G401 (cell line): ENCODE measurements around the gene CLIC4. TPM values are rescaled to one million over a fixed set of nuclear protein-coding genes. Genes with fewer than 3 reads are reported as not detected.
"Not testable (repeated sequence)": the region's sequence is repeated elsewhere in the genome, so short reads cannot be mapped to it uniquely, and the experiment has no call there.

Experiments
- DNase-seq: peaks from one replicate; pipeline ENCODE4 v3.0.0-alpha.2; 2015; ENCODE audit warnings: low spot score
- in situ Hi-C: cut with HindIII; loops from 2 replicates; pipeline ENCODE4 v1.10.0; 2016; ENCODE audit warnings: low sequenced_read_pairs, mixed read lengths
- total RNA-seq: library from RNA; depleted of rRNA; stranded (reverse); fragments of >200 nt; shearing (Covaris generic); gene quantifications from 2 replicates; pipeline ENCODE4 v1.2.3, GENCODE V29; 2014

CLIC4 gene
- total RNA-seq, 1 experiment from 2014 or later: 171 TPM

DNA sequence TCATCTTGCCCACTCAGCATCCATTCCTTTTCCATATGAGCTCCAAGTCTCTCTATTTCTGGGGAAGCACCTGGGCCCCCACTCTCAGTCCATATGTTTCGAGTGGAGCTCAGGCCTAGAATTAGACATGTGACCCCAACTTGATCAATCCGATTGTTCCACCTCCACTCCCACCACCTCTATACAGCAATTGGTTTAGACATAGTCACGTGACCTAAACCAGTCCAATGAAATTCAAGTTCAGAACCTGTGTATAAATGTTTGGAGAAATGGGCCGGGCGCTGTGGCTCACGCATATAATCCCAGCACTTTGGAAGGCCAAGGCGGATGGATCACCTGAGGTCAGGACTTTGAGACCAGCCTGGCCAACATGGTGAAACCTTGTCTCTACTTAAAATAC lies 29.6 kb upstream of the CLIC4 start:
- no peak for DNase-seq
- in situ Hi-C loops: no loop called here

- in situ Hi-C loops: no loop called here
- DNase-seq: peak; percentile 42
Observed at GRCh38 chr1:24717887-24718650, 27.2 kb upstream of the CLIC4 start.

GRCh38 chr1:24720152-24720551 lies 25.1 kb upstream of the CLIC4 start:
- in situ Hi-C loops: no loop called here
- no peak for DNase-seq

GRCh38 chr1:24721533-24721932 lies 23.7 kb upstream of the CLIC4 start:
- no peak for DNase-seq
- in situ Hi-C loops: no loop called here

DNA sequence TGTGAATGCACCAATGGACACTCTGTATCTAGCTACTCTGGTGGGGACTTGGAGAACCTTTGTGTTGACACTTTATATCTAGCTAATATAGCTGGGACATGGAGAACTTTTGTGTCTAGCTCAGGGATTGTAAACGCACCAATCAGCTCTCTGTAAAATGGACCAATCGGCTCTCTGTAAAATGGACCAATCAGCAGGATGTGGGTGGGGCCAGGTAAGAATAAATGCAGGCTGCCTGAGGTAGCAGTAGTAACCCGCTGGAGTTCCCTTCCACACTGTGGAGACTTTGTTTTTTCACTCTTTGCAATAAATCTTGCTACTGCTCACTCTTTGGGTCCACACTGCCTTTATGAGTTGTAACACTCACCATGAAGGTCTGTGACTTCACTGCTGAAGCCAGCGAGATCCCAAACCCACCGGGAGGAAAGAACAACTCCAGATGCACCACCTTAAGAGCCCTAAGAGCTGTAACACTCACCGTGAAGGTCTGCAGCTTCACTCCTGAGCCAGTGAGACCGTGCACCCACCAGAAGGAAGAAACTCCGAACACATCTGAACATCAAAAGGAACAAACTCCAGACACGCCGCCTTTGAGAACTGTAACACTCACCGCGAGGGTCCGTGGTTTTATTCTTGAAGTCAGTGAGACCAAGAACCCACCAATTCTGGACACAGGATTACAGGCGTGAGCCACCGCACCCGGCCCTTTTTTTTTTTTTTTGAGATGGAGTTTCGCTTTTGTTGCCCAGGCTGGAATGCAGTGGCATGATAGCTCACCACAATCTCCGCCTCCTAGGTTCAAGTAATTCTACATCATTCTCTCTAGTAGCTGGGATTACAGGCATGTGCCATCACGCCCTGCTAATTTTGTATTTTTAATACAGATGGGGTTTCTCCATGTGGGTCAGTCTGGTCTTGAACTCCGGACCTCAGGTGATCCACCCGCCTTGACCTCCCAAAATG lies 22.9 kb upstream of the CLIC4 start:
- DNase-seq, in situ Hi-C loops: not testable (repeated sequence)

DNA sequence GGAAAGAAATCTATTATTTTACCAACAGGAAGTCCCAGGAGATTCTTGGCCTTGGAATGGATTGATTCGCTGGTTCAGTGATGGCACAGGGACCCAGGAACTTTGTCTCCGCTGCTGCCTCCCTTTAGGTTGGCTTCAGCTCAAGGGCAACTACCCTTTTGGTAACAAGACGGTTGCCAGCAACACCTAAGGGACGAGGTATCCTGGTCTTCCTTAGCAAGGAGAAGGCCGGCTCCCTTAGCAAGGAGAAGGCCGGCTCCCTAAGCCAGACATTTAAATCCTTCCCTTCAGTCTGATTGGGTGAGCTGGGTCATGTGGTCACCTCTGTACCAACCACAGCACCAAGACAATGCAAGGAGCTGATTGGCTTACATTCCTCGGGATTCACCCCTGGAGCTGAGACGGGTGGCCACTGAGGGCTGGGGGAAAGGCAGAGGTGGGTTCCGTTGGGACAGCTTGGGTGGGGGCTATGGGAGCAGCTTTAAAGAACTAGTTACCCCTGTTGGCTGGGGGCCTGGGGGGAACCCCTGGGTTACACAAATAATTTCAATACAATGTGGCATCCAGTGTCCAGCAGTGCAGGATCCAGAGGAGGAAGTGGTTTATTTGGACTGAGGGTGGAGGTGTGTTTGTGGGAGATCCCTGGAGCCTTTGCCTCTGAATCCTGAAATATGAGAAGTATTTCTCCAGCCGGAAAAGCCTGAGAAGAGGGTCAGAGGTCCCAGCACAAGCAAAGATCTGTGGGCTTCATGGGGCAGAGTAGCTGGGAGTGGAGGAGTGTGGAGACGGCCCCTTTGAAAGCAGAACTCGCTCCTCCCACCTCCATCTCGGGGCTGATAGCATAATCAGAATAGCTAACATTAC lies 20.7 kb upstream of the CLIC4 start:
- DNase-seq: peak; percentile 33
- in situ Hi-C loops: no loop called here

DNA sequence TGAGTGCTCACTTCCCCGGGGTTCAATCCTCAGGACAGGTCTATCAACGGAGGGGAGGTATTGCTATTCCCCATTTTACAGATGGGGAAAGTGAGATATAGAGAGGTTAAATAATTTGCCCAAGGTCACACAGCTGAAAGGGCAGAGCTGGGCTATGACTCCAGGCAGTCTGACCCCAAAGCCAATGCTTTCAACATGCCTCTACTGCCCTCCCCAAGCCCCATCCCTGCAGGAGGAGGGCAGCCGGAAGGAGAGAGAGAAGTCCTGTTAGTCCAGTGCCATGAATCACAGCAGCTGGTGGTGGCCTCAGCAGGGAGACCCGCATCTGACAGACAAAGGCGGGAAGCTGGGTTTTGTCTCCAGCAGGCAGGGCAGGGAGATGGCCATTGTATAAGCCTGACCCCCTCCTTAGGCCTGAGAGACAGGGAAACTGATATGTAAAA lies 20.0 kb upstream of the CLIC4 start:
- in situ Hi-C loops: no loop called here
- DNase-seq: peak; percentile 13

- DNase-seq: no peak
- in situ Hi-C loops: no loop called here
Observed at GRCh38 chr1:24726741-24727140, 18.5 kb upstream of the CLIC4 start.

DNA sequence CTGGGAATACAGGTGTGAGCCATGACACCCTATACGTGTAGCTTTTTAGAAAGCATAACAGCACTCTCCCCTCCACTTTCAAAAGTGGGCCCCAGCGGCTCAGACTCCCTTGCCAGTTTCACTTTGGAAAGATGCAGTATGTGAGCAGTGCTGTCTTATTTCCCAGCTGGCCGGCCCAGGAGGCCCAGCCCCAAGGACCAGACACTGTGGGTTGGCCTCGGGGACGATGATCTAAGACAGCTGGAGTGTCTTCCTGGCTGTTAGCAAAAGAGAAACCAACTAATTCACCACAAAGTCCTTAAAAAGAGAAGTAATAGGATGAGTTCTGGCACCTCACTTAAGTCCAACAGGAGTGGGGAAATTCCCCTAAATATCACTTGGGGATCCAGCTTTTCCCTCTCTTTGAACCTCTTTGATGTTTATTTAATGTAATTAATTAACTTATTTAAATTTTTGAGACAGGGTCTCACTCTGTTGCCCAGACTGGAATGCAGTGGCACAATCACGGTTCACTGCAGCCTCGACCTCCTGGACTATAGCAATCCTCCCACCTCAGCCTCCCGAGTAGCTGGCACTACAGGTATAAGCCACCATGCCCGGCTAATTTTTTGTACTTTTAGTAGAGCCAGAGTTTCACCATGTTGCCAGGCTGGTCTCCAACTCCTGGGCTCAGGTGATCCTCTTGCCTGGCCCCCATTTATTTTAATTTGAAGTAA lies 17.6 kb upstream of the CLIC4 start:
- in situ Hi-C loops: no loop called here
- DNase-seq: no peak

DNA sequence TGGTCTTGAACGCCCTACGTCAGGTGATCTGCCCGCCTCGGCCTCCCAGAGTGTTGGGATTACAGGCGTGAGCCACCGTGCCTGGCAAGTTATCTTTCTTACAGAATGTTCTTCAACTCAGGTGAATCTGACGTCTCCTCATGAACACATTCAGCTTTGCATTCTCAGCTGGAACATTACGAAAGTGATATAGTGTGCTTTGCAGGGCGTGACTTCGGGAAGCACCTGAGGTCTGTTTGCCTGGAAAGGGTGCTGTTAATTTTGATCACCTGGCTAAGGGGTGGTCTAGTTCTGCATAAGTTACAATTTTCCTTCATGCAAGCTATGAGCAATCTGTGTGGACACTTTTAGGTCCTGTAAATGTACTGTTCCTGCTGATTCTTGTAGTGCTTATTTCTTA lies 16.3 kb upstream of the CLIC4 start:
- in situ Hi-C loops: no loop called here

DNA sequence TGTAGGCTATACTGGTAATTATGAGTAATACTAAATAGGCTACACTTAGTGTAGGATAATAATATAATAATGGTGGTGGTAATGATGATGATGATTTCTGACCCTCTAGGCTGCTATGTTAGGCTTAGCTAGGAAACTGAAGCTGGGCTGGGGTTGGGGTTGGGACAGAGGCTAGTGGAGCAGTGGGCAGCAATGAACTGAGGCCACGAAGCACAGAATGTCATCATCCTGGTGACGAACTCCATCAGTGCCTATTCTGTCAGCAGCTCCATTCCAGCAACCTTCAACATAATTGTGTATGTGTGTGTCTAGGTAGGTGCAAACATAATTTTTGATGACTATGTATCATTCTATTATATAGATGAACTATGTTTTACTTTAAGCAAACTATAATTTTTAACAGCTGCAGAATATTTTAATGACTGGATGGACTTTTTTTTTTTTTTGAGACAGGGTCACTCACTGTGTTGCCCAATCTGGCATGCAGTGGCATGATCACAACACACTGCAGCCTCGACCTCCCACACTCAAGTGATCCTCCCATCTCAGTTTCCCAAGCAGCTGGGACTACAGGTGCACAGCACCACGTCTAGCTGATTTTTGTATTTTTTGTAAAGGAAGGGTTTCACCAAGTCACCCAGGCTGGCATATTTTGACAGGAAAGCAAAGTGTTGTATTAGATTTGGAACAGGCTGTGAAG lies 12.9 kb upstream of the CLIC4 start:
- DNase-seq: no peak
- in situ Hi-C loops: no loop called here

More for the DNA sequence above, 16.3 kb upstream of the CLIC4 start:
- DNase-seq: no peak

GRCh38 chr1:24733342-24733741 lies 11.9 kb upstream of the CLIC4 start:
- in situ Hi-C loops, DNase-seq: not testable (repeated sequence)

DNA sequence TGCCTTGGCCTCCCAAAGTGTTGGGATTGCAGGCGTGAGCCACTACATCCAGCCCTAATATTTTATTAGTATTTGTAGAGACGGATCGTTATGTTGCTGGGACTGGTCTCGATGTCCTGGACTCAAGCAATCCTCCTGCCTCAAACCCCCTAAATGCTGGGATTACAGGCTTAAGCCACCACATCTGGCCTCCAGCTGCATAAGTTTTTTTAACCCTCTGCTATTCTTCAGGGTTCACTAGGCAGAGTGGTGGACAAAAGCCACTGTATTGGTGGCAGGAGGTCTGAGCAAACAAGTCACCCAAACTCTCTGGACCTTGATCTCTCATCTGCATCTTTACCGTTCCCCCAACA lies 10.1 kb upstream of the CLIC4 start:
- in situ Hi-C loops: no loop called here
- no peak for DNase-seq

GRCh38 chr1:24735509-24736375 lies 9.5 kb upstream of the CLIC4 start:
- peak; percentile 39 for DNase-seq
- in situ Hi-C loops: no loop called here

DNA sequence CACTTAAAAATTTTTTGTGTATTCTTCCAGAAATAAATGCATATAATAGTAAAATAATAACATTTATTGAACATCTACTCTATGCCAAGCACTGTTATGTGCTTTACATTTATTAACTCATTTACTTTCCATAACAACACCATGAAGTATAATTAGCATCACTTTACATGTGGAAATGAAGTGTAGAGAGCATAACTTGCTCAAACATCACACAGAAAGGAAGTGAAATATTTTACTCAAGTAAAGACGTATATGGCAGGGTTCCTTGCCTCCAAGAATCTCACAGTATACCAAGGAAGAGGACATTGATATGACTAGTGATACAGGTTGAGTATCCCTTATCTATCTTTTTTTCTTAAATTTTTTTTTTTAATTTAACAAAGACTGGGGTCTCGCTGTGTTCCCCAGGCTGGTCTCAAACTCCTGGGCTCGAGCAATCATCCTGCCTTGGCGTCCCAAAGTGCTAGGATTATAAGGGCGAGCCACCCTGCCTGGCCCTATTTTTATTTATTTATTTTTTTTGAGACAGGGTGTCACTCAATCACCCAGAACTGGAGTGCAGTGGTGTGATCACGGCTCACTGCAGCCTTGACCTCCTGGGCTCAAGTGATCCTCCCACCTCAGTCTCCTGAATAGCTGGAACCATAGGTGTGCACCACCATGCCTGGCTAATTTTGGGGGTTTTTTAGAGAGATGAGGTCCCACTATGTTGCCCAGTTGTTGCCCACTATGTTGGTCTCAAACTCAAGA lies 7.7 kb upstream of the CLIC4 start:
- in situ Hi-C loops: no loop called here
- no peak for DNase-seq

GRCh38 chr1:24739241-24739640 lies 6.0 kb upstream of the CLIC4 start:
- no peak for DNase-seq

More at GRCh38 chr1:24739241-24739640, 6.0 kb upstream of the CLIC4 start:
- in situ Hi-C loops: no loop called here
